ENCODE data around the gene IVD.

Gene IVD

DNA sequence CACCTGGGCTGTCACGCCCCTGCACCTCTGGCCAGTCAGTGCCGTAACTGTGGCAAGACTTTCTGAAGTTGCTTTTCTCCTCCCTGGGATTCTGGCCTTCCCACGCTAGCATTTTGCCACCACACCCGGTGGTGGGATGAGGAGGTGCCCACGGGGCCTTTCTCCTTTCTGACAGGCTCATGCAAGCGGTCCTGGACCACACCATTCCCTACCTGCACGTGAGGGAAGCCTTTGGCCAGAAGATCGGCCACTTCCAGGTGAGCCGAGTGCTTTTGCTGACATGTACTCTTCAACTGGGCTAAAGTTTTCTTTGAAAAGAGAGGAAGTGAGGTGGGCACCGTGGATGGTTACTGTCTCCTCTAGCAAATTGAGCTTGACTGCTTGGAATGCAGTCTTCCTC, 9.6 kb downstream of the IVD start:
- DNase-seq (ENCODE audit: low read depth): no peak
- TF ChIP-seq CTCF (IDR thresholded peaks at IDR 0.05; ENCODE audit: low read depth, low read length, missing control alignments): no peak
- no peak overlapping the region for H3K4me3 ChIP-seq (ENCODE audit: low read depth, low read length)

GRCh38 chr15:40416056-40416455, 10.5 kb downstream of the IVD start:
- no peak for DNase-seq (ENCODE audit: low read depth)
- no peak overlapping the region for H3K4me3 ChIP-seq (ENCODE audit: low read depth, low read length)
- TF ChIP-seq CTCF (IDR thresholded peaks at IDR 0.05; ENCODE audit: low read depth, low read length, missing control alignments): no peak

GRCh38 chr15:40418126-40418525, 12.5 kb downstream of the IVD start:
- no peak for TF ChIP-seq CTCF (IDR thresholded peaks at IDR 0.05; ENCODE audit: low read depth, low read length, missing control alignments)
- no peak for DNase-seq (ENCODE audit: low read depth)
- H3K4me3 ChIP-seq (ENCODE audit: low read depth, low read length): no peak overlapping the region

GRCh38 chr15:40420071-40420713, 14.6 kb downstream of the IVD start:
- no peak for DNase-seq (ENCODE audit: low read depth)

DNA sequence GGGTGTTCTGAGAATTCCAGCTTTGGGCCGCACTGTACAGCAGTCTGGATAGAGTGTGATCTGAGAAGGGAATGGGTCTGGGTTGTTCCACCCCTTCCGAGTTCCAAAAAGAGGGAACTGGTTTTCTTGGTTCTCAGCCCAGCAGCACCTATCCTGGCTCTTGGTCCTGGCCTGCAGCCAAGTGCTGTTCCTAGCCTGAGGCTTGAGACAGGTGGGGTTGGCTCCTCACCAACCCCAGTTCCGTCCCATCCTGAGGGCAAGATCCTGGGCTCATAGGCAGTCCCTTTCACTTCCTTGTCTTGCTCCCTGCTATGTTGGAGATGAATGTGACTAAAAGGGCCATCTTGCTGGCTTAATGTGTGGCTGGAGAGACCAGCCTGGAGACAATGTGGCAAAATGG, 15.2 kb downstream of the IVD start:
- H3K4me3 ChIP-seq (ENCODE audit: low read depth, low read length): no peak overlapping the region
- DNase-seq (ENCODE audit: low read depth): no peak
- no peak for TF ChIP-seq CTCF (IDR thresholded peaks at IDR 0.05; ENCODE audit: low read depth, low read length, missing control alignments)

More at GRCh38 chr15:40420071-40420713, 14.6 kb downstream of the IVD start:
- no peak overlapping the region for H3K4me3 ChIP-seq (ENCODE audit: low read depth, low read length)
- TF ChIP-seq CTCF (IDR thresholded peaks at IDR 0.05; ENCODE audit: low read depth, low read length, missing control alignments): no peak

GRCh38 chr15:40421246-40422157, 15.9 kb downstream of the IVD start:
- peak; percentile 16 for DNase-seq (ENCODE audit: low read depth)
- H3K4me3 ChIP-seq (ENCODE audit: low read depth, low read length): no peak overlapping the region
- TF ChIP-seq CTCF (IDR thresholded peaks at IDR 0.05; ENCODE audit: low read depth, low read length, missing control alignments): peak; percentile 98

Data from GM12864 (cell line).